B cell (primary cell): ENCODE data around the gene RTN4. TPM values are rescaled to one million over a fixed set of nuclear protein-coding genes. Genes with fewer than 3 reads are reported as not detected.

Experiments used
- ATAC-seq: fragments of 200-7000 bp; cut with Tn5 transposase; one replicate; pipeline ENCODE4 v1.10.0; 2021; ENCODE audit warnings: low read depth, mild to moderate bottlenecking, moderate number of reproducible peaks, moderate library complexity
- CTCF ChIA-PET: fragments of 350-600 bp; sonication (Branson Sonifier 250); formaldehyde crosslinking; loops from one replicate; lab custom pipeline; 2021; ENCODE audit warnings: antibody characterized with exemption, inconsistent platforms; lab: Charles Lee
- POLR2A ChIA-PET: fragments of 350-600 bp; sonication (Branson Sonifier 250); formaldehyde crosslinking; loops from one replicate; lab custom pipeline; 2021; ENCODE audit warnings: antibody characterized with exemption; lab: Charles Lee
- DNase-seq: peaks from one replicate; pipeline ENCODE4 v3.0.0; 2013
- H2AFZ ChIP-seq: 2 replicates; pipeline ENCODE4 v1.6.1; 2012; ENCODE audit warnings: mild to moderate bottlenecking, low read depth, low read length; ENCODE audit not compliant: insufficient read depth, poor library complexity, severe bottlenecking
- H3K27ac ChIP-seq, 2 donors: 1 replicate in 1 of 2; 2 replicates in 1 of 2; pipeline ENCODE4 v1.5.1; 2012 to 2013; ENCODE audit warnings: low read length in 2 of 2, mild to moderate bottlenecking in 2 of 2, moderate library complexity in 1 of 2
- H3K27me3 ChIP-seq, 4 experiments: fragments of 200-600 bp in 1 of 4; sonication (generic) in 1 of 4; replicated peaks in 1 of 4; 1 replicate in 2 of 4; 2 replicates in 2 of 4; pipeline versions ENCODE4 v1.6.1 to v1.7.0; 2013 to 2016; ENCODE audit warnings: low read length in 3 of 4, mild to moderate bottlenecking in 2 of 4, mixed read lengths in 1 of 4, moderate library complexity in 1 of 4; ENCODE audit not compliant: insufficient read depth in 4 of 4, control insufficient read depth in 3 of 4; ENCODE audit errors: control extremely low read depth in 1 of 4
- H3K36me3 ChIP-seq, 2 experiments: replicated peaks in 1 of 2; 1 replicate in 1 of 2; 2 replicates in 1 of 2; pipeline versions ENCODE4 v1.6.1 to v1.7.1; 2013; ENCODE audit warnings: low read length in 1 of 2; ENCODE audit not compliant: insufficient read depth in 2 of 2, control insufficient read depth in 1 of 2; ENCODE audit errors: control extremely low read depth in 1 of 2, extremely low read depth in 1 of 2
- H3K4me1 ChIP-seq, 2 donors: fragments of 200-600 bp in 1 of 2; sonication (generic) in 1 of 2; 1 replicate in 1 of 2; 2 replicates in 1 of 2; pipeline versions ENCODE4 v1.5.1 to v1.6.1; 2013 to 2017; ENCODE audit warnings: low read length in 2 of 2; ENCODE audit not compliant: control insufficient read depth in 2 of 2, insufficient read depth in 2 of 2
- H3K4me2 ChIP-seq: replicated peaks from 2 replicates; pipeline ENCODE3; 2012; ENCODE audit warnings: mild to moderate bottlenecking, low read depth, low read length; ENCODE audit not compliant: poor library complexity, severe bottlenecking
- H3K4me3 ChIP-seq, 5 experiments: fragments of 200-600 bp in 1 of 5; sonication (generic) in 1 of 5; 1 replicate in 3 of 5; 2 replicates in 2 of 5; pipeline versions ENCODE4 v1.5.1 to v1.7.0; 2011 to 2016; ENCODE audit warnings: low read length in 4 of 5, mild to moderate bottlenecking in 4 of 5, low read depth in 2 of 5, control low read depth in 1 of 5, moderate library complexity in 1 of 5; ENCODE audit not compliant: insufficient read depth in 1 of 5; ENCODE audit errors: control extremely low read depth in 1 of 5, extremely low read depth in 1 of 5
- H3K79me2 ChIP-seq: fragments of 200-600 bp; sonication (generic); one replicate; pipeline ENCODE4 v1.6.0; 2016; ENCODE audit warnings: low read length; ENCODE audit not compliant: control insufficient read depth, insufficient read depth
- H3K9ac ChIP-seq: fragments of 200-600 bp; sonication (generic); 2 replicates; pipeline ENCODE4 v1.6.1; 2017; ENCODE audit warnings: mild to moderate bottlenecking, low read length, moderate library complexity
- H3K9me3 ChIP-seq, 3 donors: one replicate each; pipeline versions ENCODE4 v1.6.1 to v1.7.1; 2013; ENCODE audit warnings: low read length in 2 of 3; ENCODE audit not compliant: control insufficient read depth in 2 of 3, insufficient read depth in 1 of 3; ENCODE audit errors: control extremely low read depth in 1 of 3
- H4K20me1 ChIP-seq: 2 replicates; pipeline ENCODE4 v1.6.0; 2012; ENCODE audit warnings: mild to moderate bottlenecking, low read length; ENCODE audit not compliant: insufficient read depth, control insufficient read depth, poor library complexity, severe bottlenecking
- H3K27ac Mint-ChIP-seq: one replicate; pipeline ENCODE4 v1.8.0; 2021; ENCODE audit warnings: mixed read lengths
- H3K27me3 Mint-ChIP-seq: one replicate; pipeline ENCODE4 v1.8.0; 2021; ENCODE audit warnings: mixed read lengths
- H3K4me1 Mint-ChIP-seq: one replicate; pipeline ENCODE4 v1.8.0; 2021; ENCODE audit warnings: mixed read lengths
- H3K4me3 Mint-ChIP-seq: one replicate; pipeline ENCODE4 v1.8.0; 2021; ENCODE audit warnings: mixed read lengths
- H3K9me3 Mint-ChIP-seq: one replicate; pipeline ENCODE4 v1.8.0; 2022; ENCODE audit warnings: mixed read lengths; ENCODE audit not compliant: insufficient read depth
- CTCF ChIP-seq: fragments of 200-600 bp; IDR thresholded peaks from one replicate; pipeline ENCODE4 v1.8.0; 2022; ENCODE audit warnings: antibody characterized with exemption, mild to moderate bottlenecking
- EZH2 ChIP-seq: IDR thresholded peaks from 2 replicates; pipeline ENCODE4 v1.6.1; 2012; ENCODE audit warnings: borderline replicate concordance, low read depth, mild to moderate bottlenecking, moderate library complexity, low read length; ENCODE audit not compliant: insufficient read depth, poor library complexity, severe bottlenecking
- WGBS: methylation state at CpG from one replicate; pipeline ENCODE4 v1.1.5; 2013; ENCODE audit warnings: missing lambda C conversion rate; ENCODE audit not compliant: insufficient coverage; 5-methylcytosine and 5-hydroxymethylcytosine counted together
- intact Hi-C: fragments of 100-400 bp; cut with micrococcal nuclease; formaldehyde crosslinking; loops from one replicate; pipeline ENCODE4 v1.10.0; 2022
- polyA plus RNA-seq: library from polyadenylated mRNA; depleted of rRNA; stranded (reverse); fragments of >200 nt; gene quantifications from 2 replicates; pipeline ENCODE4 v1.2.3, GENCODE V29; 2012
- total RNA-seq, 2 donors: library from RNA; stranded (reverse); fragments of 120-200 nt in 1 of 2; gene quantifications; 1 replicate in 1 of 2; 2 replicates in 1 of 2; pipeline versions ENCODE4 v1.2.3 to v1.2.4, GENCODE V29; 2013 to 2022

Gene RTN4
- total and polyA plus RNA-seq, 2 donors (not counting 1 experiment from before 2014, with no cell fraction given) = 30.8 to 65.9 TPM

GRCh38 chr2:54984476-54984875 is 65.8 kb downstream of the RTN4 start:
- no peak for ATAC-seq
- Mint-ChIP-seq H3K27ac (no peak overlapping the region), H3K9me3 (no peaks in the 10 kb centered on the region), H3K4me1 (peaks cover 12% of the 10 kb centered on the region), H3K27me3 (no peaks in the 10 kb centered on the region), H3K4me3 (no peak overlapping the region)
- H3K4me3 ChIP-seq = no peak overlapping the region
- peaks cover 42% of the 10 kb centered on the region for H3K79me2 ChIP-seq
- no peak for DNase-seq
- H3K4me2 ChIP-seq = no peak overlapping the region
- intact Hi-C loops = no loop called here
- peaks cover 0 to 3% of the 10 kb centered on the region in 2 donors for H3K4me1 ChIP-seq
- CTCF ChIA-PET = no interaction called here
- POLR2A ChIA-PET = interaction anchor here (0.7 kb wide), 1 partner anchor 41 kb away, joined by 5 read pairs; no protein-coding TSS in a partner anchor
- no peaks in the 10 kb centered on the region for H3K27me3 ChIP-seq
- no peak overlapping the region for H2AFZ ChIP-seq
- no peak overlapping the region for H3K27ac ChIP-seq
- peaks cover 14 to 49% of the 10 kb centered on the region in 2 experiments for H3K36me3 ChIP-seq
- TF ChIP-seq CTCF = no peak
- no peak for TF ChIP-seq EZH2
- H3K9ac ChIP-seq = no peak overlapping the region
- H4K20me1 ChIP-seq = peaks cover 23% of the 10 kb centered on the region
- H3K9me3 ChIP-seq = no peaks in the 10 kb centered on the region

GRCh38 chr2:54983345-54984220 is 66.7 kb downstream of the RTN4 start:
- H4K20me1 ChIP-seq = peaks cover 15% of the 10 kb centered on the region
- no peaks in the 10 kb centered on the region for H3K9me3 Mint-ChIP-seq
- DNase-seq = no peak
- no peaks in the 10 kb centered on the region for H3K9me3 ChIP-seq
- H3K27ac Mint-ChIP-seq = no peak overlapping the region
- H3K4me1 Mint-ChIP-seq = peaks cover 12% of the 10 kb centered on the region
- no peak for ATAC-seq
- H3K4me3 Mint-ChIP-seq = no peak overlapping the region
- intact Hi-C loops = no loop called here
- peaks cover 0 to under 1% of the 10 kb centered on the region in 2 donors for H3K4me1 ChIP-seq
- no peak overlapping the region for H3K27ac ChIP-seq
- peaks cover 35% of the 10 kb centered on the region for H3K79me2 ChIP-seq
- H2AFZ ChIP-seq = no peak overlapping the region
- no peak overlapping the region for H3K9ac ChIP-seq
- H3K4me2 ChIP-seq = no peak overlapping the region
- POLR2A ChIA-PET = no interaction called here
- H3K4me3 ChIP-seq = no peak overlapping the region
- H3K36me3 ChIP-seq = peaks cover 14 to 49% of the 10 kb centered on the region in 2 experiments
- no peaks in the 10 kb centered on the region for H3K27me3 Mint-ChIP-seq
- H3K27me3 ChIP-seq = no peaks in the 10 kb centered on the region
- CTCF ChIA-PET = no interaction called here
- TF ChIP-seq EZH2 = no peak
- no peak for TF ChIP-seq CTCF
- 100% methylated on average over 1 of the region's 3 CpGs for WGBS
